ENCODE data around the gene SLK. TPM values are rescaled to one million over a fixed set of nuclear protein-coding genes. Genes with fewer than 3 reads are reported as not detected.

SLK gene
- total and polyA plus RNA-seq, 10 of the 15 experiments (the other 5 are each of a cell fraction or from before 2014, with no cell fraction given): 2.5 to 24.2 (median 11.1) TPM

- intact Hi-C loops (cut with micrococcal nuclease; ENCODE audit: unreplicated experiment): no loop called here
- SMC1A ChIA-PET (ENCODE audit: uncharacterized antibody, unreplicated experiment): interaction anchor here (0.8 to 0.9 kb wide), 2 partner anchors 12 to 15 kb away, joined by 3 to 5 read pairs; no protein-coding TSS in a partner anchor
- POLR2A ChIA-PET: interaction anchor here (0.6 to 1.6 kb wide), 3 partner anchors 31 to 125 kb away, joined by 3 to 9 read pairs (median 7); no protein-coding TSS in a partner anchor
- Histone ChIP-seq H3K79me2 (ENCODE audit: control insufficient read depth, insufficient read depth, low read length) (no peaks in the 10 kb centered on the region; the same call in 1 of the 2 replicates), H4K20me1 (ENCODE audit: control insufficient read depth, insufficient read depth) (no peaks in the 10 kb centered on the region), H3K4me2 (ENCODE audit: control insufficient read depth, insufficient read depth) (no peak overlapping the region), H3K4me3 (no peak overlapping the region), H3K4me1 (ENCODE audit: control insufficient read depth, insufficient read depth, low read length) (no peaks in the 10 kb centered on the region), H3K36me3 (ENCODE audit: control insufficient read depth in 2 of 2, insufficient read depth in 2 of 2, low read length in 1 of 2) (peaks cover 2 to 5% of the 10 kb centered on the region in 2 experiments; a peak in 3 of 4 replicates), H3K27me3 (replicated peaks in 1 of 2; ENCODE audit: control insufficient read depth in 2 of 2, insufficient read depth in 2 of 2, low read length in 1 of 2) (no peaks in the 10 kb centered on the region), H3K9ac (ENCODE audit: control insufficient read depth, insufficient read depth, low read length) (no peak overlapping the region), H2AFZ (ENCODE audit: control insufficient read depth, low read depth, low read length) (no peak overlapping the region), H3K27ac (ENCODE audit: control insufficient read depth, insufficient read depth) (no peak overlapping the region), H3K9me3 (replicated peaks; ENCODE audit: control insufficient read depth, insufficient read depth, low read length) (no peaks in the 10 kb centered on the region)
- DNase-seq (ENCODE audit: low read depth, low spot score): no peak
- ATAC-seq: no peak
- TF ChIP-seq ELK1 (IDR thresholded peaks at IDR 0.05; ENCODE audit: low read depth, low read length) (no peak), SIX5 (IDR thresholded peaks at IDR 0.05; ENCODE audit: low read depth, low read length, severe bottlenecking) (no peak), KDM1A (IDR thresholded peaks at IDR 0.05; ENCODE audit: borderline replicate concordance) (no peak), ZNF592 (IDR thresholded peaks at IDR 0.05) (no peak), CBFB (IDR thresholded peaks at IDR 0.05; ENCODE audit: low read depth) (no peak), NFYB (IDR thresholded peaks at IDR 0.05; ENCODE audit: insufficient read depth, low read depth, low read length) (no peak), ATF2 (IDR thresholded peaks at IDR 0.05; ENCODE audit: low read length) (no peak), NR2C1 (IDR thresholded peaks at IDR 0.05) (no peak), SP1 (IDR thresholded peaks at IDR 0.05; ENCODE audit: low read depth, low read length) (no peak), CHD4 (IDR thresholded peaks at IDR 0.05) (no peak), ZBTB33 (IDR thresholded peaks at IDR 0.05) (no peak), E2F4 (IDR thresholded peaks at IDR 0.05; ENCODE audit: low read depth, low read length) (no peak), SMC3 (IDR thresholded peaks at IDR 0.05; ENCODE audit: borderline replicate concordance, low read length) (no peak), SUPT20H (IDR thresholded peaks at IDR 0.05; ENCODE audit: borderline replicate concordance, control insufficient read depth, low read depth, low read length) (no peak), TAF1 (IDR thresholded peaks at IDR 0.05; ENCODE audit: borderline replicate concordance, low read depth, low read length) (no peak)
- CTCF ChIA-PET: no interaction called here
- FAIRE-seq: no peak
- RAD21 ChIA-PET (ENCODE audit: unreplicated experiment): interaction anchor here (1.8 kb wide), 1 partner anchor 9 kb away, joined by 5 read pairs; no protein-coding TSS in a partner anchor
- no TSS peak for BruUV-seq (replicated peaks)
- in situ Hi-C loops (cut with MboI): no loop called here
- 0% methylated on average over 1 of the region's 1 CpG for WGBS (ENCODE audit: insufficient coverage, insufficient replicate concordance, low lambda C conversion rate, missing lambda C conversion rate)
Observed at GRCh38 chr10:103995134-103995533, 28.2 kb downstream of the SLK start.

All from GM12878 (cell line).